ENCODE data around the gene PPFIA3. TPM values are rescaled to one million over a fixed set of nuclear protein-coding genes. Genes with fewer than 3 reads are reported as not detected.

PPFIA3 gene
- total RNA-seq, 1 experiment from 2014 or later: 33.6 TPM

DNA sequence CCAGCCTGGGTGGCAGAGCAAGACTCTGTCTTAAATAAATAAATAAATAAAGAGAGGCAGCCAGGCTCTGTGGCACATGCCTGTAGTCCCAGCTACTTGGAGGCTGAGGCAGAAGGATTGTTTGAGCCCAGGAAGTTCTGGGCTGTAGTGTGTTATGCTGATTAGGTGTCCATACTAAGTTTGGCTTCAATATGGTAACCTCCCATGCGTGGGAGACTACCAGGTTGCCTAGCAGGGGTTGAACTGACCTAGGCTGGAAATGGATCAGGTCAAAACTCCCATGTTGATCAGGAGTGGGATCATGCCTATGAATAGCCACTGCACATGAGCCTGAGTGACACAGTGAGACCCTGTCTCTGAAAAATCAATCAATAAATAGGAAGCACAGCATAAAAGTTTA, 38.1 kb upstream of the PPFIA3 start:
- no peaks in the 10 kb centered on the region for H3K36me3 ChIP-seq (ENCODE audit: insufficient read depth, low read length, poor library complexity, severe bottlenecking)
- POLR2A ChIA-PET (ENCODE audit: low non-redundant PET): no interaction called here
- H3K9me3 ChIP-seq (ENCODE audit: low read depth, low read length, poor library complexity, severe bottlenecking): no peaks in the 10 kb centered on the region
- CTCF ChIA-PET: no interaction called here
- peaks cover 5% of the 10 kb centered on the region for H3K4me1 ChIP-seq (ENCODE audit: insufficient read depth, low read length, poor library complexity, severe bottlenecking)
- intact Hi-C loops (cut with micrococcal nuclease; ENCODE audit: unreplicated experiment): no loop called here
- H3K27ac ChIP-seq (ENCODE audit: low read depth, low read length, poor library complexity, severe bottlenecking): no peak overlapping the region
- no peaks in the 10 kb centered on the region for H3K27me3 ChIP-seq (replicated peaks; ENCODE audit: insufficient read depth, low read depth, low read length, poor library complexity)
- no peak overlapping the region for H3K4me3 ChIP-seq (ENCODE audit: low read depth, low read length, poor library complexity, severe bottlenecking)
- DNase-seq (ENCODE audit: low spot score): no peak
- BruUV-seq (replicated peaks): no TSS peak
- TF ChIP-seq, protein P1, sequence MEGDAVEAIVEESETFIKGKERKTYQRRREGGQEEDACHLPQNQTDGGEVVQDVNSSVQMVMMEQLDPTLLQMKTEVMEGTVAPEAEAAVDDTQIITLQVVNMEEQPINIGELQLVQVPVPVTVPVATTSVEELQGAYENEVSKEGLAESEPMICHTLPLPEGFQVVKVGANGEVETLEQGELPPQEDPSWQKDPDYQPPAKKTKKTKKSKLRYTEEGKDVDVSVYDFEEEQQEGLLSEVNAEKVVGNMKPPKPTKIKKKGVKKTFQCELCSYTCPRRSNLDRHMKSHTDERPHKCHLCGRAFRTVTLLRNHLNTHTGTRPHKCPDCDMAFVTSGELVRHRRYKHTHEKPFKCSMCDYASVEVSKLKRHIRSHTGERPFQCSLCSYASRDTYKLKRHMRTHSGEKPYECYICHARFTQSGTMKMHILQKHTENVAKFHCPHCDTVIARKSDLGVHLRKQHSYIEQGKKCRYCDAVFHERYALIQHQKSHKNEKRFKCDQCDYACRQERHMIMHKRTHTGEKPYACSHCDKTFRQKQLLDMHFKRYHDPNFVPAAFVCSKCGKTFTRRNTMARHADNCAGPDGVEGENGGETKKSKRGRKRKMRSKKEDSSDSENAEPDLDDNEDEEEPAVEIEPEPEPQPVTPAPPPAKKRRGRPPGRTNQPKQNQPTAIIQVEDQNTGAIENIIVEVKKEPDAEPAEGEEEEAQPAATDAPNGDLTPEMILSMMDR (conservative IDR thresholded peaks at IDR 0.05; ENCODE audit: low read depth, low read length): no peak
- no peak for TF ChIP-seq EZH2 (IDR thresholded peaks at IDR 0.05; ENCODE audit: borderline replicate concordance, low read depth, low read length, poor library complexity, severe bottlenecking)

DNA sequence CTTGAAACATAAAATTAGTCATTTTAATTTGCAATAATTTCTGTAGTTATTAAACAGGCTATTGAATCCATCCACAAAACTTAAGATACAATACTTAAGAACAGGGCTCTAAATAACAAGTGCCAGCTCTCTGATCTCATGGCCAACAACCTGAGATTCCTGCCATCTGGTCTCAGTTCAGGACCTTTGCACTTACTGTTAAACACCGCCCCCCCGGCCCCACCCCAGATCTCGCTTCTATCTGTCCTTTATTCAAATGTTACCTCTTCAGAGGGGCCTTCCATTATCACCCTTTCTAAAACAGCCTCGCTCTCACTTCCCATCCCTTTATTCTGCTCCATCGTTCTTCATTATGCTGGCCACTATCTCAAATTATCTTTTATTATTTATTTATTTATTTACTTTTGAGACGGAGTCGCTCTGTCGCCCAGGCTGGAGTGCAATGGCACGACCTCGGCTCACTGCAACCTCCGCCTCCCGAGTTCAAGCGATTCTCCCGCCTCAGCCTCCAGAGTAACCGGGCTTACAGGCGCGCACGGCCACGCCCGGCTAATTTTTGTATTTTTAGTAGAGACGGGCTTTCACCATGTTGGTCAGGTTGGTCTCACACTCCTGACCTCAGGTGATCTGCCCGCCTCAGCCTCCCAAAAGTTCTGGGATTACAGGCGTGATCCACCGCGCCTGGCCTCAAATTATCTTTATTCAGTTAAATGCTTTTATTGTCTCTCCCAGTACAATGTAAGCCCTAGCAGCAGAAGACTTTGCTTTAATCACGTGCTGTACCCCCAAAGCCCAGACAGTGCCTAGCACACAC, 34.9 kb upstream of the PPFIA3 start:
- Histone ChIP-seq H3K36me3 (ENCODE audit: insufficient read depth, low read length, poor library complexity, severe bottlenecking) (peaks cover 22% of the 10 kb centered on the region), H3K4me1 (ENCODE audit: insufficient read depth, low read length, poor library complexity, severe bottlenecking) (peaks cover 9% of the 10 kb centered on the region), H3K27ac (ENCODE audit: low read depth, low read length, poor library complexity, severe bottlenecking) (peak overlapping the region; percentile 97), H3K9me3 (ENCODE audit: low read depth, low read length, poor library complexity, severe bottlenecking) (no peaks in the 10 kb centered on the region), H3K27me3 (replicated peaks; ENCODE audit: insufficient read depth, low read depth, low read length, poor library complexity) (no peaks in the 10 kb centered on the region), H3K4me3 (ENCODE audit: low read depth, low read length, poor library complexity, severe bottlenecking) (peak overlapping the region; percentile 88)
- POLR2A ChIA-PET (ENCODE audit: low non-redundant PET): no interaction called here
- DNase-seq (ENCODE audit: low spot score): no peak
- CTCF ChIA-PET: no interaction called here
- TF ChIP-seq, protein P1 (conservative IDR thresholded peaks at IDR 0.05; ENCODE audit: low read depth, low read length): no peak
- no peak for TF ChIP-seq EZH2 (IDR thresholded peaks at IDR 0.05; ENCODE audit: borderline replicate concordance, low read depth, low read length, poor library complexity, severe bottlenecking)
- TSS peak; percentile 81 for BruUV-seq (replicated peaks)
- intact Hi-C loops (cut with micrococcal nuclease; ENCODE audit: unreplicated experiment): no loop called here

DNA sequence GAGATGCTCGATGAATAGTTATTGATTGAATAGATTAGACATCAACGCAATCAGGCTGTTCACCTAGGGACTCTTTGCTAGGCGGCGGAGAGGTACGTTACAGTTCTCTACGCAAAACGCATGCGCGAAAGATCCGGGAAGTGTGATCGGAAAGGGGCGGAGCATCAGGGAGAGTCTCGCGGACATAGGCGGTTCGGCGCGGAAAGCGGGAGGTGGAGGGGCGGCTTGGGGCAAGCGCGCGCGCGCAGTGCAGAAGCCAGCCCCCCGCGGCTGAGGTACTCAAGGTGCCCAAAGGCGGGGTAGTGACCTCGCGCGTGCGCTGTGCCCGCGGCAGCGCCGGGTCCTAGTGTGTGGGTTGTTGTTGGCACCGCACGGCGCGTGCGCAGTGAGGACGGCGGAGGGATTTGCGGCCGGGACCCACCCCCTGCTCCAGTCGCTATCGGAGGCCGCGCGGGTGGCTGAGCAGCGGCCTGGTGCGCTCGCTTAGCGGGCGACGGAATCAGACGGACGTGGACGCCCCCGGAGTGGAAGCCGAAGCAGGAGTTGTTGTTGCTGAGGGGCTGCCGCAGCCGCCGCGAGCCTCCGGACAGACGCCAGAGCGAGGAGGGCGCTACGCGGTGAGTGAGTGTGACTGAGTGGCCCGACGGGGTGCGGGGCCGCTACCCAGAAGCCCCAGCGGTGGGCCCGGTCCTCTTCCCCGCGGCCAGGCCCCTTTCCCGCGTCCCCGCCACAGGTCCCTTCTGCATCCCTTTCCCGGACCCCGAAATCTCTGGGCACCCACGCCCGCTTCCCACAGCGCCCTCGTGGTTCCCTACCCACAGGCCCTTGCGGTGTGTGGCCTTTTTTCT, 34.1 kb upstream of the PPFIA3 start, which contains the start of gene SNRNP70:
Gene SNRNP70 (plus strand): TSS at position 432 of the 848 bp plus-strand sequence. CDS start 964 bp downstream, outside the sequence.
- no peak for TF ChIP-seq EZH2 (IDR thresholded peaks at IDR 0.05; ENCODE audit: borderline replicate concordance, low read depth, low read length, poor library complexity, severe bottlenecking)
- H3K4me3 ChIP-seq (ENCODE audit: low read depth, low read length, poor library complexity, severe bottlenecking): peak within 1 kb of the TSS; percentile 88
- peaks cover 9% of the 10 kb centered on the region for H3K4me1 ChIP-seq (ENCODE audit: insufficient read depth, low read length, poor library complexity, severe bottlenecking)
- ChIA-PET POLR2A (ENCODE audit: low non-redundant PET) (no interaction called here), CTCF (no interaction called here)
- no TSS peak for BruUV-seq (replicated peaks)
- peak; percentile 100 for DNase-seq (ENCODE audit: low spot score)
- H3K27ac ChIP-seq (ENCODE audit: low read depth, low read length, poor library complexity, severe bottlenecking): peak within 1 kb of the TSS; percentile 97
- peaks cover 30% of the 10 kb centered on the region for H3K36me3 ChIP-seq (ENCODE audit: insufficient read depth, low read length, poor library complexity, severe bottlenecking)
- H3K27me3 ChIP-seq (replicated peaks; ENCODE audit: insufficient read depth, low read depth, low read length, poor library complexity): no peaks in the 10 kb centered on the region
- intact Hi-C loops (cut with micrococcal nuclease; ENCODE audit: unreplicated experiment): no loop called here
- H3K9me3 ChIP-seq (ENCODE audit: low read depth, low read length, poor library complexity, severe bottlenecking): no peaks in the 10 kb centered on the region
